ENCODE measurements around the gene RCC1.
"Not testable (repeated sequence)": the region's sequence is repeated elsewhere in the genome, so short reads cannot be mapped to it uniquely, and the experiment has no call there.

The RCC1 gene

GRCh38 chr1:28505406-28506187 is at the start of gene RCC1:
TSS of gene RCC1 (plus strand) at chr1:28506043. CDS start at chr1:28529867, 23,824 bp downstream.
- DNase-seq (ENCODE audit: low read depth), result peak; percentile 93

GRCh38 chr1:28456078-28456477 is 49.8 kb upstream of the RCC1 start:
- DNase-seq (ENCODE audit: low read depth), result no peak

GRCh38 chr1:28457678-28458077 is 48.2 kb upstream of the RCC1 start:
- no peak for DNase-seq (ENCODE audit: low read depth)

- DNase-seq (ENCODE audit: low read depth), result no peak
Measured at GRCh38 chr1:28458237-28459228, 47.3 kb upstream of the RCC1 start.

GRCh38 chr1:28466226-28466778 is 39.5 kb upstream of the RCC1 start:
- DNase-seq (ENCODE audit: low read depth), result no peak

GRCh38 chr1:28470146-28470545 is 35.7 kb upstream of the RCC1 start:
- DNase-seq (ENCODE audit: low read depth), result no peak

GRCh38 chr1:28479497-28479896 is 26.3 kb upstream of the RCC1 start:
- not testable (repeated sequence) for DNase-seq (ENCODE audit: low read depth)

GRCh38 chr1:28480308-28480707 is 25.5 kb upstream of the RCC1 start:
- DNase-seq (ENCODE audit: low read depth), result no peak

- DNase-seq (ENCODE audit: low read depth), result no peak
Measured at GRCh38 chr1:28482138-28482537, 23.7 kb upstream of the RCC1 start.

- no peak for DNase-seq (ENCODE audit: low read depth)
Measured at GRCh38 chr1:28482702-28483101, 23.1 kb upstream of the RCC1 start.

GRCh38 chr1:28494737-28495136 is 11.1 kb upstream of the RCC1 start:
- no peak for DNase-seq (ENCODE audit: low read depth)

GRCh38 chr1:28499553-28499952 is 6.3 kb upstream of the RCC1 start:
- DNase-seq (ENCODE audit: low read depth), result no peak

GRCh38 chr1:28501925-28502324 is 3.9 kb upstream of the RCC1 start:
- no peak for DNase-seq (ENCODE audit: low read depth)

GRCh38 chr1:28503117-28503516 is 2.7 kb upstream of the RCC1 start:
- no peak for DNase-seq (ENCODE audit: low read depth)

GRCh38 chr1:28506907-28507246 is 1.0 kb downstream of the RCC1 start:
- DNase-seq (ENCODE audit: low read depth), result no peak

GRCh38 chr1:28507247-28507645 is 1.4 kb downstream of the RCC1 start:
- DNase-seq (ENCODE audit: low read depth), result no peak

- no peak for DNase-seq (ENCODE audit: low read depth)
Measured at GRCh38 chr1:28507646-28508434, 2.0 kb downstream of the RCC1 start.

- DNase-seq (ENCODE audit: low read depth), result no peak
Measured at GRCh38 chr1:28508435-28508754, 2.6 kb downstream of the RCC1 start.

GRCh38 chr1:28509705-28510272 is 3.9 kb downstream of the RCC1 start:
- DNase-seq (ENCODE audit: low read depth), result no peak

- no peak for DNase-seq (ENCODE audit: low read depth)
Measured at GRCh38 chr1:28510273-28510969, 4.6 kb downstream of the RCC1 start.

- no peak for DNase-seq (ENCODE audit: low read depth)
Measured at GRCh38 chr1:28510970-28511440, 5.2 kb downstream of the RCC1 start.

Measured in stimulated activated CD4-positive, alpha-beta T cell treated with anti-CD3 and anti-CD28 coated beads, Interleukin-2, amount 100 ng/mL, for 4 hours (primary cell).